Panc1 (cell line): ENCODE measurements around the gene STK16. TPM values are rescaled to one million over a fixed set of nuclear protein-coding genes. Genes with fewer than 3 reads are reported as not detected.
A peak's percentile ranks its signal among the peaks of the same experiment; 100 is the strongest.

Experiments used
- ATAC-seq: fragments of 200-7000 bp; cut with Tn5 transposase; 2 replicates; pipeline ENCODE4 v1.9.1; 2020; ENCODE audit warnings: mild to moderate bottlenecking, moderate library complexity
- BruUV-seq: library from RNA; stranded (reverse); fragments of 400-500 nt; replicated peaks from 2 replicates; lab custom pipeline; 2021; lab: Mats Ljungman, UMichigan
- CTCF ChIA-PET: fragments of 300-600 bp; sonication (Branson Sonifier 250); formaldehyde crosslinking; loops from one replicate; lab custom pipeline; 2022; ENCODE audit warnings: antibody characterized with exemption; lab: Charles Lee
- POLR2A ChIA-PET: fragments of 300-600 bp; sonication (Branson Sonifier 250); formaldehyde crosslinking; loops from one replicate; lab custom pipeline; 2022; ENCODE audit warnings: antibody characterized with exemption; lab: Charles Lee
- DNase-seq: peaks from one replicate; pipeline ENCODE4 v3.0.0-alpha.2; 2010; ENCODE audit warnings: low read depth, low spot score
- H3K27ac ChIP-seq: 2 replicates; pipeline ENCODE4 v1.5.1; 2011; ENCODE audit warnings: mild to moderate bottlenecking, low read length, inconsistent platforms
- H3K27me3 ChIP-seq: fragments of 200-500 bp; sonication (Bioruptor generic); 2 replicates; pipeline ENCODE4 v1.6.0; 2014; ENCODE audit warnings: low read length, inconsistent platforms; ENCODE audit not compliant: control insufficient read depth, insufficient read depth
- H3K36me3 ChIP-seq: fragments of 200-500 bp; sonication (Bioruptor generic); 2 replicates; pipeline ENCODE4 v1.5.1; 2014; ENCODE audit warnings: inconsistent platforms, mild to moderate bottlenecking, low read length, moderate library complexity; ENCODE audit not compliant: control insufficient read depth, insufficient read depth
- H3K4me1 ChIP-seq: 2 replicates; pipeline ENCODE4 v1.5.1; 2011; ENCODE audit warnings: inconsistent platforms, mild to moderate bottlenecking, low read length, moderate library complexity; ENCODE audit not compliant: control insufficient read depth, insufficient read depth
- H3K4me3 ChIP-seq, 2 experiments: 2 replicates each; pipeline ENCODE4 v1.5.1; 2011 to 2012; ENCODE audit warnings: low read depth in 2 of 2, low read length in 2 of 2, mild to moderate bottlenecking in 2 of 2, inconsistent platforms in 1 of 2, moderate library complexity in 1 of 2
- H3K9me3 ChIP-seq: fragments of 200-500 bp; sonication (Bioruptor generic); 2 replicates; pipeline ENCODE4 v1.5.1; 2014; ENCODE audit warnings: low read depth, mild to moderate bottlenecking, inconsistent platforms, low read length, moderate library complexity; ENCODE audit not compliant: control insufficient read depth, insufficient read depth
- CTCF ChIP-seq: fragments of 450-650 bp; IDR thresholded peaks from 2 replicates; pipeline ENCODE4 v1.5.1; 2017; ENCODE audit warnings: mild to moderate bottlenecking
- POLR2AphosphoS5 ChIP-seq: IDR thresholded peaks from 2 replicates; pipeline ENCODE4 v1.6.1; 2012; ENCODE audit warnings: mild to moderate bottlenecking, low read depth, low read length, moderate library complexity
- REST ChIP-seq, 2 experiments: IDR thresholded peaks; 2 replicates each; pipeline ENCODE4 v1.6.1; 2011 to 2012; ENCODE audit warnings: low read depth in 2 of 2, control low read depth in 1 of 2, low read length in 1 of 2, mild to moderate bottlenecking in 1 of 2, moderate library complexity in 1 of 2; ENCODE audit not compliant: insufficient read depth in 1 of 2
- SIN3A ChIP-seq: IDR thresholded peaks from 2 replicates; pipeline ENCODE4 v1.6.1; 2012; ENCODE audit warnings: low read depth, mild to moderate bottlenecking, low read length, moderate library complexity, borderline replicate concordance; ENCODE audit not compliant: insufficient read depth
- TCF7L2 ChIP-seq: IDR thresholded peaks from 2 replicates; pipeline ENCODE4 v1.6.1; 2011; ENCODE audit warnings: mild to moderate bottlenecking, low read depth, low read length, inconsistent platforms
- in situ Hi-C: cut with HindIII; loops from 2 replicates; pipeline ENCODE4 v1.10.0; 2016; ENCODE audit warnings: low sequenced_read_pairs, low pct_unique_long_range_greater_than_20kb
- intact Hi-C: fragments of 100-400 bp; cut with micrococcal nuclease; formaldehyde crosslinking; loops from one replicate; pipeline ENCODE4 v1.10.0; 2022; ENCODE audit not compliant: unreplicated experiment
- total RNA-seq: library from RNA; stranded (reverse); gene quantifications from one replicate; pipeline ENCODE4 v1.2.1, GENCODE V29; 2021; ENCODE audit not compliant: unreplicated experiment

STK16 gene
- total RNA-seq, 1 experiment from 2014 or later: 29.9 TPM

GRCh38 chr2:219261024-219261855 lies 16.0 kb downstream of the STK16 start:
- BruUV-seq: no TSS peak
- TF ChIP-seq POLR2AphosphoS5 (no peak), SIN3A (no peak), TCF7L2 (no peak), CTCF (no peak), REST (IDR thresholded peaks at IDR 0.05; ENCODE audit: insufficient read depth in 1 of 2, low read depth in 2 of 2, low read length in 1 of 2) (no peak)
- no peaks in the 10 kb centered on the region for H3K36me3 ChIP-seq
- intact Hi-C loops: no loop called here
- DNase-seq (no peak), ATAC-seq (peak; percentile 55)
- no peak overlapping the region for H3K27ac ChIP-seq
- H3K4me3 ChIP-seq: no peak overlapping the region
- no peaks in the 10 kb centered on the region for H3K9me3 ChIP-seq
- in situ Hi-C loops: no loop called here
- H3K27me3 ChIP-seq: no peaks in the 10 kb centered on the region; the same call in 1 of the 2 replicates
- POLR2A ChIA-PET: interaction anchor here (1.2 kb wide), 1 partner anchor 16 kb away, joined by 3 read pairs; the partner anchor contains the start of gene GLB1L
- no peaks in the 10 kb centered on the region for H3K4me1 ChIP-seq
- CTCF ChIA-PET: interaction anchor here (1.1 kb wide), 1 partner anchor 33 kb away, joined by 3 read pairs; no protein-coding TSS in a partner anchor

- H3K9me3 ChIP-seq: no peaks in the 10 kb centered on the region
- no peak for TF ChIP-seq TCF7L2
- TF ChIP-seq CTCF: no peak
- no peak for TF ChIP-seq SIN3A
- TF ChIP-seq POLR2AphosphoS5: no peak
- TF ChIP-seq REST (IDR thresholded peaks at IDR 0.05; ENCODE audit: insufficient read depth in 1 of 2, low read depth in 2 of 2, low read length in 1 of 2): no peak
- no peak overlapping the region for H3K27ac ChIP-seq
- no peaks in the 10 kb centered on the region for H3K4me1 ChIP-seq
- no peaks in the 10 kb centered on the region for H3K27me3 ChIP-seq
- H3K4me3 ChIP-seq: no peak overlapping the region
- no peaks in the 10 kb centered on the region for H3K36me3 ChIP-seq
- DNase-seq: no peak
- in situ Hi-C loops: no loop called here
- CTCF ChIA-PET: no interaction called here
- intact Hi-C loops: no loop called here
- no peak for ATAC-seq
- no TSS peak for BruUV-seq
- POLR2A ChIA-PET: interaction anchor here (0.5 kb wide), 1 partner anchor 29 kb away, joined by 5 read pairs; no protein-coding TSS in a partner anchor
Measured at GRCh38 chr2:219266232-219266631, 21.0 kb downstream of the STK16 start.
